B cell (primary cell): Measurements from ENCODE around the gene FSD1. TPM values are rescaled to one million over a fixed set of nuclear protein-coding genes. Genes with fewer than 3 reads are reported as not detected.

Experiments used
- ATAC-seq: fragments of 200-7000 bp; cut with Tn5 transposase; one replicate; pipeline ENCODE4 v1.10.0; 2021; ENCODE audit warnings: low read depth, mild to moderate bottlenecking, moderate number of reproducible peaks, moderate library complexity
- CTCF ChIA-PET: fragments of 350-600 bp; sonication (Branson Sonifier 250); formaldehyde crosslinking; loops from one replicate; lab custom pipeline; 2021; ENCODE audit warnings: antibody characterized with exemption, inconsistent platforms; lab: Charles Lee
- POLR2A ChIA-PET: fragments of 350-600 bp; sonication (Branson Sonifier 250); formaldehyde crosslinking; loops from one replicate; lab custom pipeline; 2021; ENCODE audit warnings: antibody characterized with exemption; lab: Charles Lee
- DNase-seq: peaks from one replicate; pipeline ENCODE4 v3.0.0; 2013
- H2AFZ ChIP-seq: 2 replicates; pipeline ENCODE4 v1.6.1; 2012; ENCODE audit warnings: mild to moderate bottlenecking, low read depth, low read length; ENCODE audit not compliant: insufficient read depth, poor library complexity, severe bottlenecking
- H3K27ac ChIP-seq, 2 donors: 1 replicate in 1 of 2; 2 replicates in 1 of 2; pipeline ENCODE4 v1.5.1; 2012 to 2013; ENCODE audit warnings: low read length in 2 of 2, mild to moderate bottlenecking in 2 of 2, moderate library complexity in 1 of 2
- H3K27me3 ChIP-seq, 4 experiments: fragments of 200-600 bp in 1 of 4; sonication (generic) in 1 of 4; replicated peaks in 1 of 4; 1 replicate in 2 of 4; 2 replicates in 2 of 4; pipeline versions ENCODE4 v1.6.1 to v1.7.0; 2013 to 2016; ENCODE audit warnings: low read length in 3 of 4, mild to moderate bottlenecking in 2 of 4, mixed read lengths in 1 of 4, moderate library complexity in 1 of 4; ENCODE audit not compliant: insufficient read depth in 4 of 4, control insufficient read depth in 3 of 4; ENCODE audit errors: control extremely low read depth in 1 of 4
- H3K36me3 ChIP-seq, 2 experiments: replicated peaks in 1 of 2; 1 replicate in 1 of 2; 2 replicates in 1 of 2; pipeline versions ENCODE4 v1.6.1 to v1.7.1; 2013; ENCODE audit warnings: low read length in 1 of 2; ENCODE audit not compliant: insufficient read depth in 2 of 2, control insufficient read depth in 1 of 2; ENCODE audit errors: control extremely low read depth in 1 of 2, extremely low read depth in 1 of 2
- H3K4me1 ChIP-seq, 2 donors: fragments of 200-600 bp in 1 of 2; sonication (generic) in 1 of 2; 1 replicate in 1 of 2; 2 replicates in 1 of 2; pipeline versions ENCODE4 v1.5.1 to v1.6.1; 2013 to 2017; ENCODE audit warnings: low read length in 2 of 2; ENCODE audit not compliant: control insufficient read depth in 2 of 2, insufficient read depth in 2 of 2
- H3K4me2 ChIP-seq: replicated peaks from 2 replicates; pipeline ENCODE3; 2012; ENCODE audit warnings: mild to moderate bottlenecking, low read depth, low read length; ENCODE audit not compliant: poor library complexity, severe bottlenecking
- H3K4me3 ChIP-seq, 5 experiments: fragments of 200-600 bp in 1 of 5; sonication (generic) in 1 of 5; 1 replicate in 3 of 5; 2 replicates in 2 of 5; pipeline versions ENCODE4 v1.5.1 to v1.7.0; 2011 to 2016; ENCODE audit warnings: low read length in 4 of 5, mild to moderate bottlenecking in 4 of 5, low read depth in 2 of 5, control low read depth in 1 of 5, moderate library complexity in 1 of 5; ENCODE audit not compliant: insufficient read depth in 1 of 5; ENCODE audit errors: control extremely low read depth in 1 of 5, extremely low read depth in 1 of 5
- H3K79me2 ChIP-seq: fragments of 200-600 bp; sonication (generic); one replicate; pipeline ENCODE4 v1.6.0; 2016; ENCODE audit warnings: low read length; ENCODE audit not compliant: control insufficient read depth, insufficient read depth
- H3K9ac ChIP-seq: fragments of 200-600 bp; sonication (generic); 2 replicates; pipeline ENCODE4 v1.6.1; 2017; ENCODE audit warnings: mild to moderate bottlenecking, low read length, moderate library complexity
- H3K9me3 ChIP-seq, 3 donors: one replicate each; pipeline versions ENCODE4 v1.6.1 to v1.7.1; 2013; ENCODE audit warnings: low read length in 2 of 3; ENCODE audit not compliant: control insufficient read depth in 2 of 3, insufficient read depth in 1 of 3; ENCODE audit errors: control extremely low read depth in 1 of 3
- H4K20me1 ChIP-seq: 2 replicates; pipeline ENCODE4 v1.6.0; 2012; ENCODE audit warnings: mild to moderate bottlenecking, low read length; ENCODE audit not compliant: insufficient read depth, control insufficient read depth, poor library complexity, severe bottlenecking
- H3K27ac Mint-ChIP-seq: one replicate; pipeline ENCODE4 v1.8.0; 2021; ENCODE audit warnings: mixed read lengths
- H3K27me3 Mint-ChIP-seq: one replicate; pipeline ENCODE4 v1.8.0; 2021; ENCODE audit warnings: mixed read lengths
- H3K4me1 Mint-ChIP-seq: one replicate; pipeline ENCODE4 v1.8.0; 2021; ENCODE audit warnings: mixed read lengths
- H3K4me3 Mint-ChIP-seq: one replicate; pipeline ENCODE4 v1.8.0; 2021; ENCODE audit warnings: mixed read lengths
- H3K9me3 Mint-ChIP-seq: one replicate; pipeline ENCODE4 v1.8.0; 2022; ENCODE audit warnings: mixed read lengths; ENCODE audit not compliant: insufficient read depth
- CTCF ChIP-seq: fragments of 200-600 bp; IDR thresholded peaks from one replicate; pipeline ENCODE4 v1.8.0; 2022; ENCODE audit warnings: antibody characterized with exemption, mild to moderate bottlenecking
- EZH2 ChIP-seq: IDR thresholded peaks from 2 replicates; pipeline ENCODE4 v1.6.1; 2012; ENCODE audit warnings: borderline replicate concordance, low read depth, mild to moderate bottlenecking, moderate library complexity, low read length; ENCODE audit not compliant: insufficient read depth, poor library complexity, severe bottlenecking
- WGBS: methylation state at CpG from one replicate; pipeline ENCODE4 v1.1.5; 2013; ENCODE audit warnings: missing lambda C conversion rate; ENCODE audit not compliant: insufficient coverage; 5-methylcytosine and 5-hydroxymethylcytosine counted together
- intact Hi-C: fragments of 100-400 bp; cut with micrococcal nuclease; formaldehyde crosslinking; loops from one replicate; pipeline ENCODE4 v1.10.0; 2022
- polyA plus RNA-seq: library from polyadenylated mRNA; depleted of rRNA; stranded (reverse); fragments of >200 nt; gene quantifications from 2 replicates; pipeline ENCODE4 v1.2.3, GENCODE V29; 2012
- total RNA-seq, 2 donors: library from RNA; stranded (reverse); fragments of 120-200 nt in 1 of 2; gene quantifications; 1 replicate in 1 of 2; 2 replicates in 1 of 2; pipeline versions ENCODE4 v1.2.3 to v1.2.4, GENCODE V29; 2013 to 2022

The FSD1 gene
- total and polyA plus RNA-seq, 2 donors (not counting 1 experiment from before 2014, with no cell fraction given), result 2.7 to 2.8 TPM

GRCh38 chr19:4320419-4320818, 16.0 kb downstream of the FSD1 start:
- Histone ChIP-seq H3K36me3 (no peaks in the 10 kb centered on the region), H3K4me1 (no peaks in the 10 kb centered on the region), H3K4me3 (no peak overlapping the region), H3K27me3 (no peaks in the 10 kb centered on the region), H3K9me3 (peaks cover 0 to 37% (median 1%) of the 10 kb centered on the region in 3 donors), H3K79me2 (no peaks in the 10 kb centered on the region), H3K9ac (no peak overlapping the region), H3K4me2 (no peak overlapping the region), H3K27ac (no peak overlapping the region), H2AFZ (no peak overlapping the region), H4K20me1 (no peaks in the 10 kb centered on the region)
- no peak for ATAC-seq
- WGBS, result 96% methylated on average over 2 of the region's 2 CpGs
- Mint-ChIP-seq H3K27me3 (no peaks in the 10 kb centered on the region), H3K4me3 (no peak overlapping the region), H3K27ac (no peak overlapping the region), H3K9me3 (peaks cover 4% of the 10 kb centered on the region), H3K4me1 (no peaks in the 10 kb centered on the region)
- POLR2A ChIA-PET, result no interaction called here
- TF ChIP-seq CTCF (no peak), EZH2 (no peak)
- no peak for DNase-seq
- CTCF ChIA-PET, result interaction anchor here (0.8 to 2.0 kb wide), 2 partner anchors 32 to 205 kb away, joined by 5 to 12 read pairs; no protein-coding TSS in a partner anchor
- intact Hi-C loops, result no loop called here

DNA sequence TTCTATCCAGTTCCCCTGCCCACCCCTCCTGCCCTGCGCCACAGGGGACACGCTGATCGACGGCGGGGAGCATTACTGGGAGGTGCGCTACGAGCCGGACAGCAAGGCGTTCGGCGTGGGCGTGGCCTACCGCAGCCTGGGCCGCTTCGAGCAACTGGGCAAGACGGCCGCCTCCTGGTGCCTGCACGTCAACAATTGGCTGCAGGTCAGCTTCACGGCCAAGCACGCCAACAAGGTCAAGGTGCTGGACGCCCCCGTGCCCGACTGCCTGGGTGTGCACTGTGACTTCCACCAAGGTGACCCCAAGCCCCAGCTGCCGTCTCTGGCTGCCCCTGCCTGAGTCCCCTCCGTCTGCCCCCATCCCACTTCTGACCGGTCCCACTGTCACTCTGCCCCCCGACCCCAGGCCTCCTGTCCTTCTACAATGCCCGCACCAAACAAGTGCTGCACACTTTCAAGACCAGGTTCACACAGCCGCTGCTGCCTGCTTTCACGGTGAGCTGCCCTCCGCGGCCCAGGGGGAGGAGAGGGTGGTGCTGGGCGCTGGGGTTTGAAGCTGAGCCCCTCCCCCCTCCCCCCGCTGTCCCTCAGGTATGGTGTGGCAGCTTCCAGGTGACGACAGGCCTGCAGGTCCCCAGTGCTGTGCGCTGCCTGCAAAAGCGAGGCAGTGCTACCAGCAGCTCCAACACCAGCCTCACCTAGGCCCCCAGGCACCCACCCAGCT, 18.7 kb downstream of the FSD1 start:
- no peak for TF ChIP-seq EZH2
- no peak for TF ChIP-seq CTCF
- Histone ChIP-seq H3K27me3 (peaks cover 0 to 11% (median 0%) of the 10 kb centered on the region in 4 experiments), H3K4me1 (peaks cover 15 to 17% of the 10 kb centered on the region in 2 donors), H4K20me1 (no peaks in the 10 kb centered on the region), H2AFZ (no peak overlapping the region), H3K9ac (no peak overlapping the region), H3K27ac (no peak overlapping the region), H3K4me3 (no peak overlapping the region), H3K9me3 (peaks cover 0 to 48% (median 1%) of the 10 kb centered on the region in 3 donors), H3K36me3 (no peaks in the 10 kb centered on the region), H3K79me2 (no peaks in the 10 kb centered on the region), H3K4me2 (no peak overlapping the region)
- CTCF ChIA-PET, result interaction anchor here (1.2 to 1.7 kb wide), 2 partner anchors 20 to 30 kb away, joined by 3 to 5 read pairs; no protein-coding TSS in a partner anchor
- Mint-ChIP-seq H3K27me3 (no peaks in the 10 kb centered on the region), H3K4me3 (no peak overlapping the region), H3K4me1 (peaks cover 17% of the 10 kb centered on the region), H3K9me3 (peaks cover 4% of the 10 kb centered on the region), H3K27ac (no peak overlapping the region)
- ATAC-seq (no peak), DNase-seq (no peak)
- intact Hi-C loops, result no loop called here
- 95% methylated on average over 26 of the region's 37 CpGs for WGBS
- POLR2A ChIA-PET, result interaction anchor here (0.6 kb wide), 1 partner anchor 29 kb away, joined by 3 read pairs; no protein-coding TSS in a partner anchor
